H1 (cell line): Measurements from ENCODE around the gene ST7L. TPM values are rescaled to one million over a fixed set of nuclear protein-coding genes. Genes with fewer than 3 reads are reported as not detected.

Experiments used
- CTCF ChIA-PET: fragments of 300-600 bp; sonication (Branson Sonifier 250); formaldehyde crosslinking; loops from one replicate; lab custom pipeline; 2021; ENCODE audit not compliant: partially characterized antibody; lab: Charles Lee
- POLR2A ChIA-PET: fragments of 300-600 bp; sonication (Branson Sonifier 250); formaldehyde crosslinking; loops from one replicate; lab custom pipeline; 2021; ENCODE audit warnings: inconsistent platforms; ENCODE audit not compliant: partially characterized antibody; lab: Charles Lee
- DNase-seq, 2 experiments: peaks; one replicate each; pipeline versions ENCODE4 v3.0.0 to v3.0.0-alpha.2; 2010 to 2022; ENCODE audit warnings: low spot score in 2 of 2, low read depth in 1 of 2, mixed read lengths in 1 of 2
- FAIRE-seq: peaks from 2 replicates; lab custom pipeline; 2011; peaks lifted over from hg19 to GRCh38; lab: Jason Lieb, UNC
- H2AFZ ChIP-seq: 2 replicates; pipeline ENCODE4 v1.8.1; 2012; ENCODE audit warnings: low read length, inconsistent platforms
- H2AK5ac ChIP-seq: 2 replicates; pipeline ENCODE4 v1.6.1; 2013; ENCODE audit warnings: low read depth, low read length
- H2BK120ac ChIP-seq: replicated peaks from 2 replicates; pipeline ENCODE3; 2013; ENCODE audit warnings: low read depth, low read length, inconsistent platforms
- H2BK12ac ChIP-seq: 2 replicates; pipeline ENCODE4 v1.6.1; 2013; ENCODE audit warnings: low read depth, low read length
- H2BK15ac ChIP-seq: 2 replicates; pipeline ENCODE4 v1.6.1; 2013; ENCODE audit warnings: low read length
- H2BK20ac ChIP-seq: 2 replicates; pipeline ENCODE4 v1.6.1; 2013; ENCODE audit warnings: low read length
- H2BK5ac ChIP-seq: 2 replicates; pipeline ENCODE4 v1.6.1; 2013; ENCODE audit warnings: low read depth, low read length
- H3K14ac ChIP-seq: 2 replicates; pipeline ENCODE4 v1.6.1; 2013; ENCODE audit warnings: inconsistent platforms; ENCODE audit not compliant: insufficient read length
- H3K18ac ChIP-seq: 2 replicates; pipeline ENCODE4 v1.6.1; 2013; ENCODE audit warnings: low read length; ENCODE audit errors: extremely low read depth
- H3K23ac ChIP-seq: 2 replicates; pipeline ENCODE4 v1.6.1; 2013; ENCODE audit warnings: inconsistent platforms; ENCODE audit not compliant: insufficient read length
- H3K23me2 ChIP-seq: 2 replicates; pipeline ENCODE4 v1.6.1; 2013; ENCODE audit warnings: low read depth, low read length
- H3K27ac ChIP-seq: 2 replicates; pipeline ENCODE4 v1.6.1; 2011; ENCODE audit warnings: low read depth, low read length, inconsistent platforms
- H3K27me3 ChIP-seq, 4 experiments: replicated peaks in 1 of 4; 1 replicate in 1 of 4; 2 replicates in 3 of 4; pipeline versions ENCODE4 v1.6.1 to v1.8.1; 2011 to 2013; ENCODE audit warnings: low read length in 3 of 4, mild to moderate bottlenecking in 3 of 4, inconsistent platforms in 2 of 4, mixed read lengths in 2 of 4, moderate library complexity in 1 of 4; ENCODE audit not compliant: control insufficient read depth in 3 of 4, insufficient read depth in 3 of 4; ENCODE audit errors: extremely low read depth in 1 of 4
- H3K36me3 ChIP-seq, 4 experiments: 2 replicates each; pipeline versions ENCODE4 v1.6.1 to v1.8.1; 2011 to 2013; ENCODE audit warnings: mild to moderate bottlenecking in 4 of 4, low read length in 3 of 4, moderate library complexity in 2 of 4, control low read depth in 1 of 4, inconsistent platforms in 1 of 4; ENCODE audit not compliant: insufficient read depth in 4 of 4, control insufficient read depth in 2 of 4
- H3K4ac ChIP-seq: replicated peaks from 2 replicates; pipeline ENCODE3; 2013; ENCODE audit warnings: low read length, low read depth, mixed read lengths, inconsistent platforms; ENCODE audit not compliant: insufficient read length
- H3K4me1 ChIP-seq, 4 experiments: replicated peaks in 1 of 4; 1 replicate in 1 of 4; 2 replicates in 3 of 4; pipeline versions ENCODE4 v1.6.1 to v1.8.1; 2011 to 2013; ENCODE audit warnings: low read length in 3 of 4, inconsistent platforms in 2 of 4, mixed read lengths in 1 of 4; ENCODE audit not compliant: insufficient read depth in 4 of 4, control insufficient read depth in 3 of 4
- H3K4me2 ChIP-seq, 2 experiments: 2 replicates each; pipeline versions ENCODE4 v1.6.1 to v1.8.1; 2011 to 2013; ENCODE audit warnings: low read depth in 2 of 2, low read length in 2 of 2, control low read depth in 1 of 2, inconsistent platforms in 1 of 2, mild to moderate bottlenecking in 1 of 2; ENCODE audit not compliant: insufficient read depth in 1 of 2
- H3K4me3 ChIP-seq, 4 experiments: fragments of 200-600, 300-600 bp in 1 of 4; sonication (generic), shearing (Covaris generic), sonication (Bioruptor Twin) in 1 of 4; 2 replicates each; pipeline versions ENCODE4 v1.5.1 to v1.8.1; 2011 to 2016; ENCODE audit warnings: low read length in 4 of 4, low read depth in 3 of 4, control low read depth in 2 of 4, inconsistent platforms in 2 of 4, mild to moderate bottlenecking in 2 of 4, mixed read lengths in 1 of 4, moderate library complexity in 1 of 4; ENCODE audit not compliant: insufficient read depth in 2 of 4; ENCODE audit errors: extremely low read depth in 1 of 4
- H3K56ac ChIP-seq: replicated peaks from 2 replicates; pipeline ENCODE3; 2013; ENCODE audit warnings: low read depth, mild to moderate bottlenecking, mixed read lengths, low read length, inconsistent platforms; ENCODE audit not compliant: insufficient read length
- H3K79me1 ChIP-seq: 2 replicates; pipeline ENCODE4 v1.6.1; 2013; ENCODE audit warnings: low read depth, low read length, control low read depth
- H3K79me2 ChIP-seq, 2 experiments: 2 replicates each; pipeline versions ENCODE4 v1.6.1 to v1.8.1; 2012 to 2013; ENCODE audit warnings: low read length in 2 of 2, mild to moderate bottlenecking in 2 of 2, inconsistent platforms in 1 of 2; ENCODE audit not compliant: insufficient read depth in 2 of 2, control insufficient read depth in 1 of 2
- H3K9ac ChIP-seq, 4 experiments: replicated peaks in 1 of 4; 1 replicate in 1 of 4; 2 replicates in 3 of 4; pipeline versions ENCODE4 v1.6.1 to v1.8.1; 2011 to 2013; ENCODE audit warnings: low read depth in 3 of 4, low read length in 3 of 4, control low read depth in 2 of 4, mild to moderate bottlenecking in 2 of 4, moderate library complexity in 2 of 4, inconsistent platforms in 1 of 4; ENCODE audit errors: extremely low read depth in 1 of 4
- H3K9me3 ChIP-seq, 2 experiments: 2 replicates each; pipeline versions ENCODE4 v1.6.1 to v1.8.1; 2012 to 2013; ENCODE audit warnings: mild to moderate bottlenecking in 2 of 2, moderate library complexity in 2 of 2, control low read depth in 1 of 2, inconsistent platforms in 1 of 2, low read depth in 1 of 2, low read length in 1 of 2, mixed read lengths in 1 of 2; ENCODE audit not compliant: insufficient read depth in 2 of 2
- H4K20me1 ChIP-seq, 2 experiments: replicated peaks in 1 of 2; 2 replicates each; pipeline versions ENCODE3 to v1.8.1; 2011 to 2013; ENCODE audit warnings: inconsistent platforms in 2 of 2, low read length in 2 of 2, mild to moderate bottlenecking in 1 of 2; ENCODE audit not compliant: insufficient read depth in 2 of 2, control insufficient read depth in 1 of 2
- H4K5ac ChIP-seq: 2 replicates; pipeline ENCODE4 v1.6.1; 2013; ENCODE audit warnings: low read length, low read depth, mixed read lengths, inconsistent platforms; ENCODE audit not compliant: insufficient read length
- H4K8ac ChIP-seq: 2 replicates; pipeline ENCODE4 v1.8.0; 2013; ENCODE audit warnings: mild to moderate bottlenecking, moderate library complexity, low read length, inconsistent platforms; ENCODE audit not compliant: insufficient read depth; ENCODE audit errors: extremely low read depth
- H4K91ac ChIP-seq: replicated peaks from 2 replicates; pipeline ENCODE3; 2013; ENCODE audit warnings: low read length, mixed read lengths, inconsistent platforms; ENCODE audit not compliant: insufficient read length
- CBX8 ChIP-seq: fragments of 300-800, 300-1000 bp; sonication (generic); IDR thresholded peaks from 2 replicates; pipeline ENCODE4 v1.7.1; 2016; ENCODE audit warnings: low read depth, low read length, borderline replicate concordance
- CREB1 ChIP-seq: IDR thresholded peaks from 2 replicates; pipeline ENCODE4 v1.6.1; 2012; ENCODE audit warnings: inconsistent platforms
- KDM1A ChIP-seq: fragments of 200-600, 300-600 bp; sonication (generic); IDR thresholded peaks from 2 replicates; pipeline ENCODE4 v1.7.1; 2016; ENCODE audit warnings: mild to moderate bottlenecking, low read length, borderline replicate concordance
- KDM4A ChIP-seq: IDR thresholded peaks from one replicate; pipeline ENCODE4 v1.7.1; 2012; ENCODE audit warnings: low read depth, mild to moderate bottlenecking, moderate library complexity, low read length, inconsistent platforms; ENCODE audit not compliant: severe bottlenecking
- NRF1 ChIP-seq: IDR thresholded peaks from 2 replicates; pipeline ENCODE4 v1.6.1; 2011; ENCODE audit warnings: mild to moderate bottlenecking, low read depth, low read length, improper control_type of control experiment
- SIX5 ChIP-seq: IDR thresholded peaks from 2 replicates; pipeline ENCODE4 v1.6.1; 2011; ENCODE audit warnings: mild to moderate bottlenecking, low read depth, low read length
- SP1 ChIP-seq: IDR thresholded peaks from 2 replicates; pipeline ENCODE4 v1.6.1; 2011; ENCODE audit warnings: low read depth, low read length
- TBP ChIP-seq: IDR thresholded peaks from 2 replicates; pipeline ENCODE4 v1.6.1; 2011; ENCODE audit warnings: low read depth, low read length, improper control_type of control experiment
- WGBS, 2 experiments: shearing (Covaris generic) in 1 of 2; methylation state at CpG; one replicate each; pipeline versions ENCODE4 v1.1.6 to v1.1.7; 2013 to 2015; ENCODE audit warnings: low lambda C conversion rate in 2 of 2, mixed read lengths in 2 of 2, inconsistent platforms in 1 of 2, low coverage in 1 of 2, missing lambda C conversion rate in 1 of 2; ENCODE audit not compliant: insufficient replicate concordance in 2 of 2, insufficient coverage in 1 of 2, insufficient read length in 1 of 2; ENCODE audit errors: extremely low coverage in 1 of 2, missing lambda C conversion rate in 1 of 2; 5-methylcytosine and 5-hydroxymethylcytosine counted together
- polyA plus RNA-seq, 7 experiments: library from polyadenylated mRNA; depleted of rRNA in 3 of 7; stranded (reverse) in 5 of 7; unstranded in 2 of 7; fragments of >200 nt in 5 of 7; fragments of 200-250 nt in 2 of 7; gene quantifications; 1 replicate in 5 of 7; 2 replicates in 1 of 7; 4 replicates in 1 of 7; pipeline versions ENCODE4 v1.2.1 to v1.2.3, GENCODE V29; 2011 to 2013; ENCODE audit warnings: missing spikeins in 2 of 7, mixed read lengths in 2 of 7
- total RNA-seq: library from RNA; stranded (reverse); fragmentation: NEBNext Ultra II Directional; extraction: Animal tissue kit (Norgen Biotek cat#: 25700); gene quantifications from 2 replicates; pipeline ENCODE4 v1.2.1, GENCODE V29; 2021

The ST7L gene
- total and polyA plus RNA-seq, 2 of the 8 experiments (the other 6 are each of a cell fraction or from before 2014, with no cell fraction given): 9.6 to 16.2 TPM

DNA sequence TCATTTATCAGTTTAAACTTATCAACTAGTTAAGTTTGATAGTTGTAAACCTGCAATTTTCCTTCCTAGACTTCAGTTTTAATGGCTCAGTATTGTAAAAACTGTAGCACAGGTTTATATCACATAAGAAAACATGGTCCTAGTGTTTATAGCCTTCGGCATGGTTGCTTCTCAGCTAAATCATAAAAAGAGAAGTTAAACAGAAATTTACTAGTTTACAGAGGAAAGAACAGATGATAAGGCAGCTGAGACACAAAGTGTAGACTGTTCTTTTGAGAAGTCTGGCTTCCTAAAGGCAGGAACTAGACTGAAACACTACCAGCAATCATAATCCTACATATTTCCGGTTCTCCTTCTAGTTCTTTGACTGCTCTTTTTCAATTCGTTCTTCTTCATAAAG, 70.4 kb downstream of the ST7L start:
- Histone ChIP-seq H3K18ac (no peak overlapping the region), H2BK120ac (no peak overlapping the region)
- TF ChIP-seq TBP: no peak
- TF ChIP-seq SP1: no peak
- TF ChIP-seq KDM1A: no peak
- TF ChIP-seq SIX5: no peak
- TF ChIP-seq CBX8: no peak
- TF ChIP-seq NRF1: no peak
- TF ChIP-seq KDM4A: no peak
- no peak for TF ChIP-seq CREB1
- TF ChIP-seq, all 59 proteins: peak for 0
- ChIA-PET POLR2A (no interaction called here), CTCF (interaction anchor here (0.6 kb wide), 2 partner anchors 252 to 1605 kb away, joined by 3 read pairs; no protein-coding TSS in a partner anchor)
- Histone ChIP-seq H3K27me3 (no peaks in the 10 kb centered on the region), H3K4ac (no peak overlapping the region), H3K4me3 (no peak overlapping the region), H3K23me2 (no peaks in the 10 kb centered on the region), H4K20me1 (no peaks in the 10 kb centered on the region), H3K9me3 (no peaks in the 10 kb centered on the region), H2BK5ac (no peak overlapping the region), H3K27ac (no peak overlapping the region), H2BK20ac (no peak overlapping the region), H2BK12ac (no peak overlapping the region), H3K9ac (no peak overlapping the region), H3K23ac (no peak overlapping the region), H3K36me3 (no peaks in the 10 kb centered on the region; a peak in 1 of 8 replicates), H3K4me1 (no peaks in the 10 kb centered on the region), H3K79me1 (no peaks in the 10 kb centered on the region), H3K56ac (no peak overlapping the region), H3K4me2 (no peak overlapping the region), H4K91ac (no peak overlapping the region), H3K14ac (no peak overlapping the region), H2AK5ac (no peak overlapping the region), H2BK15ac (no peak overlapping the region), H4K5ac (no peak overlapping the region), H2AFZ (no peak overlapping the region), H3K79me2 (no peaks in the 10 kb centered on the region), H4K8ac (no peak overlapping the region)
- 90% methylated on average over 3 of the region's 3 CpGs; no CpG with 5 or more reads in 1 of the 2 experiments for WGBS, 2 experiments
- no peak for FAIRE-seq
- no peak for DNase-seq
